ENCODE data around the gene OR10J1.

Gene OR10J1

DNA sequence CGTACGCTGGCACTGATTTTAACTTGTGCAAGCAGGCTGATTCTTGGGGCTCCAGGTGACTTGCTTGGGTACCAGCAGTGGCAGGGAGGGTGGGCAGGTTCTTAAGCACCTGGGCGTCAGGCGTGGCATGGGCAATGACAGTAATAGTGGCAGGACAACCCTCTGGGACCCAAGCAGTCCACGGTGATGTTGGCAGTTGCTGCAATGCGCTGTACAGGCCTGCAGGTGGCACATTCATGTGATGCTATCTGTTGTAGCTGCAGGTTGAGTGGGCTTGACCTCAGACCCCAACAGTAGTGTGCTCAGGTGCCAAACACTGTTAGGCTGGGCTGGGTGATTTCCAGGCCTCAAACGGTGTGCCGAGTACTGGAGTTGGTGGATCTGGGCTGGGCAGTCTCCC is 17.7 kb upstream of the OR10J1 start:
- no peak overlapping the region for H3K4me3 ChIP-seq (ENCODE audit: low read length)
- H4K20me1 ChIP-seq (ENCODE audit: control insufficient read depth, insufficient read depth, low read depth, low read length): no peaks in the 10 kb centered on the region
- no peak overlapping the region for H3K4me2 ChIP-seq (ENCODE audit: low read length)
- no peaks in the 10 kb centered on the region for H3K79me2 ChIP-seq (ENCODE audit: control insufficient read depth, low read length)
- H3K27me3 ChIP-seq (ENCODE audit: control insufficient read depth, low read length): no peaks in the 10 kb centered on the region
- H3K36me3 ChIP-seq (ENCODE audit: control insufficient read depth, low read length): no peaks in the 10 kb centered on the region
- no peak for TF ChIP-seq CTCF (IDR thresholded peaks at IDR 0.05; ENCODE audit: low read depth, low read length, poor library complexity, severe bottlenecking)
- no peak for TF ChIP-seq EZH2phosphoT487 (IDR thresholded peaks at IDR 0.05; ENCODE audit: borderline replicate concordance, low read length)
- H3F3A ChIP-seq (ENCODE audit: control insufficient read depth, insufficient read depth): no peaks in the 10 kb centered on the region
- no peaks in the 10 kb centered on the region for H3K9me2 ChIP-seq (replicated peaks; ENCODE audit: control insufficient read depth, low read length)
- no peaks in the 10 kb centered on the region for H3K9me3 ChIP-seq (ENCODE audit: control insufficient read depth, insufficient read depth, low read length)
- H3K27ac ChIP-seq (ENCODE audit: low read depth, low read length): no peak overlapping the region
- no peaks in the 10 kb centered on the region for H3K4me1 ChIP-seq (ENCODE audit: control insufficient read depth, low read length)

DNA sequence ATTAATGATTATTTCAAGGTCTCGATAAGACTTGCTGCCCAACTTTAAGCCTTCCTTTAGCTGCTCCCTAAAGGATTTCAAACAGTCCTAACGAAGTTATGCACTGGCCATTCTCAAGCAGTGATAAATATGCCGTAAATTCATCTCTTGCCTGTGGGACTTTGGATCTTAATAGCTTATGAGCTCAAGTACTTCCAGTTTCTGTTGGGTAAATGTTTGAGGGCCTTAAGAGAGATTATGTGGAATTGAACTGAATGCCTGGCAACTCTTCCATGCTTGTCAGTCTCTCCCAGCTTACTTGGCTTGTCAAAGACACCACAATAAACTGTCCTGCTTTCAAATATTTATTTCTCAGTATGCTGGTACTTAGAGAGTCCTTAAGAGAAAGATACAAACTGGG is 11.0 kb upstream of the OR10J1 start:
- Histone ChIP-seq H3K4me2 (ENCODE audit: low read length) (no peak overlapping the region), H3K79me2 (ENCODE audit: control insufficient read depth, low read length) (no peaks in the 10 kb centered on the region), H3K9me2 (replicated peaks; ENCODE audit: control insufficient read depth, low read length) (no peaks in the 10 kb centered on the region), H3K27me3 (ENCODE audit: control insufficient read depth, low read length) (no peaks in the 10 kb centered on the region), H3K4me3 (ENCODE audit: low read length) (no peak overlapping the region), H3K36me3 (ENCODE audit: control insufficient read depth, low read length) (no peaks in the 10 kb centered on the region), H3K27ac (ENCODE audit: low read depth, low read length) (no peak overlapping the region), H3K4me1 (ENCODE audit: control insufficient read depth, low read length) (no peaks in the 10 kb centered on the region), H3F3A (ENCODE audit: control insufficient read depth, insufficient read depth) (no peaks in the 10 kb centered on the region), H4K20me1 (ENCODE audit: control insufficient read depth, insufficient read depth, low read depth, low read length) (no peaks in the 10 kb centered on the region), H3K9me3 (ENCODE audit: control insufficient read depth, insufficient read depth, low read length) (no peaks in the 10 kb centered on the region)
- TF ChIP-seq CTCF (IDR thresholded peaks at IDR 0.05; ENCODE audit: low read depth, low read length, poor library complexity, severe bottlenecking) (no peak), EZH2phosphoT487 (IDR thresholded peaks at IDR 0.05; ENCODE audit: borderline replicate concordance, low read length) (no peak)

DNA sequence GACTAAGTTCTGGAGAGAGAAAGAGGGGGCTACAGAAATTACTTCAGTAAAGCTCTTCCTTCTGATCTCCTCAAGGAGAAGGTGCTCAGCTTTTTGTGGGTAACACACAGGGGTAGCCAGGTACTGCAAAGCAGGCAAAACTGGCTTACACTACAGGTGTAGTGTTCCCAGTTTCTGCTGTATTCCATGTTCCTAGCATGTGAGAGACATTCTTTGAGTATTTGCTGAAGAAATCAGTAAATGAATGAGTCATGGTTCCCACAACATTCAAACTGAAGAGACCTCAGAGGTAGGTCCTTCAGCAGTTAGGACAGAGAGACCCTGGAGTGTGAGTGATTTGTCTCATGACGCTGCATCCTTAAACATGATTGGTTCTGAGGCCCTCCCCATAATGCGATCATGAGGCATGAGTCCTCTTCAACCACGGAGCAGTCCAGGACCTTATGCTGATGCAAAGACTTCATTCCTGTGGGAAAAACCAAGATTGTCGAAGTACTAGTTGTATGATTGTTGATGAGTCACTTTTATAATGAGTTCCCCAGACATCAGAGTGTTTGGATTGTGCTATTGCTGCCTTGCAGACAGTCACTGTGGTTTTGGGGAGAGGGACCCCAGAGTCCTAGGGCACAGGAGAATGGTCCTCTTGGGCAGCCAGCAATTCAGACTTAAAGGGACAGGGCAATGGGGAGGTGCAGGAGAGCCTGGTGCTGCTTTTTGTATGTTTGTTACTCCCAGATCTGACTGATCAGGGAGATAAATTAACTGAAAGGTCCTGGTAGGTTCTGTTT is 10.3 kb upstream of the OR10J1 start:
- Histone ChIP-seq H4K20me1 (ENCODE audit: control insufficient read depth, insufficient read depth, low read depth, low read length) (no peaks in the 10 kb centered on the region), H3F3A (ENCODE audit: control insufficient read depth, insufficient read depth) (no peaks in the 10 kb centered on the region), H3K9me3 (ENCODE audit: control insufficient read depth, insufficient read depth, low read length) (no peaks in the 10 kb centered on the region), H3K27ac (ENCODE audit: low read depth, low read length) (no peak overlapping the region), H3K36me3 (ENCODE audit: control insufficient read depth, low read length) (no peaks in the 10 kb centered on the region), H3K9me2 (replicated peaks; ENCODE audit: control insufficient read depth, low read length) (no peaks in the 10 kb centered on the region), H3K4me3 (ENCODE audit: low read length) (no peak overlapping the region), H3K27me3 (ENCODE audit: control insufficient read depth, low read length) (no peaks in the 10 kb centered on the region), H3K4me2 (ENCODE audit: low read length) (no peak overlapping the region), H3K79me2 (ENCODE audit: control insufficient read depth, low read length) (no peaks in the 10 kb centered on the region), H3K4me1 (ENCODE audit: control insufficient read depth, low read length) (no peaks in the 10 kb centered on the region)
- TF ChIP-seq EZH2phosphoT487 (IDR thresholded peaks at IDR 0.05; ENCODE audit: borderline replicate concordance, low read length) (no peak), CTCF (IDR thresholded peaks at IDR 0.05; ENCODE audit: low read depth, low read length, poor library complexity, severe bottlenecking) (no peak)
